AG04450 (cell line): ENCODE data around the gene PRKN. TPM values are rescaled to one million over a fixed set of nuclear protein-coding genes. Genes with fewer than 3 reads are reported as not detected.

Experiments used
- CTCF ChIA-PET: fragments of 300-600, 350-600 bp; formaldehyde crosslinking; extraction: SDS; loops from one replicate; lab custom pipeline; 2022; ENCODE audit warnings: antibody characterized with exemption, inconsistent platforms; lab: Charles Lee
- POLR2A ChIA-PET: fragments of 350-600 bp; formaldehyde crosslinking; extraction: SDS; loops from one replicate; lab custom pipeline; 2021; ENCODE audit warnings: antibody characterized with exemption, inconsistent platforms; lab: Yijun Ruan, JAX
- DNase-seq: peaks from one replicate; pipeline ENCODE4 v3.0.0-alpha.2; 2011; ENCODE audit warnings: low read depth, low spot score
- H3K27ac ChIP-seq: one replicate; pipeline ENCODE4 v1.5.1; 2012; ENCODE audit warnings: low read depth, low read length, control low read depth
- H3K27me3 ChIP-seq: one replicate; pipeline ENCODE4 v1.6.0; 2012; ENCODE audit warnings: low read length; ENCODE audit not compliant: control insufficient read depth, insufficient read depth
- H3K4me3 ChIP-seq: 2 replicates; pipeline ENCODE4 v1.5.1; 2011; ENCODE audit warnings: mild to moderate bottlenecking, low read depth, low read length, control low read depth
- H3K9me3 ChIP-seq: 2 replicates; pipeline ENCODE4 v1.5.1; 2012; ENCODE audit warnings: low read length; ENCODE audit not compliant: control insufficient read depth, insufficient read depth
- polyA plus RNA-seq: library from polyadenylated mRNA; depleted of rRNA; stranded (reverse); fragments of >200 nt; gene quantifications from 2 replicates; pipeline ENCODE4 v1.2.3, GENCODE V29; 2011
- TF ChIP-seq, protein P1 (sequence below): IDR thresholded peaks from 2 replicates; pipeline ENCODE4 v1.5.1; 2011; ENCODE audit warnings: low read depth, low read length, control low read depth, inconsistent platforms

PRKN gene
- polyA plus RNA-seq, 1 experiment, result not detected

DNA sequence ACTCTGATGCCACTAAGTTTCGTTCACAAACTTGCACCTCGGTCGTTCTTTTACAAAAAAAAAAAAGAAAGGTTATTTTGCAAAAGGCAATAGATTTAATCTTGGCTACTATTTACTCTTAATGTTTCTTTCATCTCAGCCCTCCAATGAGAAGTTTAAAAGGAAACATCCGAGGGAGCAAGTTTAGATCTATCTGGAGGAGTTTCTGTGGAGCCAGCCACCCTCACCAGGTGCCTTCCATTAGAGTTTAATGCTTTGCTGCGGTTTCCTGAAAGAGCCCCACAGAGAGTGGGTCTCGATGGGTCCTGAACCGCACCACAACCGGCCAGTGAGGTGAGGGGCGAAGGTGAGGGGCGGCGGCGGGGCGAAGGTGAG lies 632 bp downstream of the PRKN start:
- TF ChIP-seq, protein P1, sequence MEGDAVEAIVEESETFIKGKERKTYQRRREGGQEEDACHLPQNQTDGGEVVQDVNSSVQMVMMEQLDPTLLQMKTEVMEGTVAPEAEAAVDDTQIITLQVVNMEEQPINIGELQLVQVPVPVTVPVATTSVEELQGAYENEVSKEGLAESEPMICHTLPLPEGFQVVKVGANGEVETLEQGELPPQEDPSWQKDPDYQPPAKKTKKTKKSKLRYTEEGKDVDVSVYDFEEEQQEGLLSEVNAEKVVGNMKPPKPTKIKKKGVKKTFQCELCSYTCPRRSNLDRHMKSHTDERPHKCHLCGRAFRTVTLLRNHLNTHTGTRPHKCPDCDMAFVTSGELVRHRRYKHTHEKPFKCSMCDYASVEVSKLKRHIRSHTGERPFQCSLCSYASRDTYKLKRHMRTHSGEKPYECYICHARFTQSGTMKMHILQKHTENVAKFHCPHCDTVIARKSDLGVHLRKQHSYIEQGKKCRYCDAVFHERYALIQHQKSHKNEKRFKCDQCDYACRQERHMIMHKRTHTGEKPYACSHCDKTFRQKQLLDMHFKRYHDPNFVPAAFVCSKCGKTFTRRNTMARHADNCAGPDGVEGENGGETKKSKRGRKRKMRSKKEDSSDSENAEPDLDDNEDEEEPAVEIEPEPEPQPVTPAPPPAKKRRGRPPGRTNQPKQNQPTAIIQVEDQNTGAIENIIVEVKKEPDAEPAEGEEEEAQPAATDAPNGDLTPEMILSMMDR, result no peak
- H3K27ac ChIP-seq, result no peak overlapping the region
- CTCF ChIA-PET, result no interaction called here
- POLR2A ChIA-PET, result no interaction called here
- DNase-seq, result no peak
- H3K9me3 ChIP-seq, result no peaks in the 10 kb centered on the region
- peak overlapping the region; percentile 76 for H3K4me3 ChIP-seq
- no peaks in the 10 kb centered on the region for H3K27me3 ChIP-seq

DNA sequence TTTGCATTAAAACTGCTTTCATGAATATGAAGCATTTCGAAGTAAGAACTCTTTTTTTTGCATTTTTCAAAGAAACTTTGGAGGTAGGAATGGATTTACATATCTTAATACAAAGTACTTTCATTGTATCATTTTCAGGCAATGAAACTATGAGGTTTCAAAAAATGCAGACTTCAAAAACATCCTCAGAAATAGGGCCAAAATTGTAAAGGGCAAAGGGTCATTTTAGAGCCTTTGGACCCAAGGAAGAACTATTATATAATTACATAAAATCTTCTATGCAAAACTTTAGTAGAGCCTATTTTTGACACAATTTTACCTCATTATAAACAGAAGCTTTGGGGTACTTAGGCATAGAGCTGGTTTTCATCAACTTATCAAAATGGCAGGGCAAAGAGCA lies 4.9 kb downstream of the PRKN start:
- Histone ChIP-seq H3K27me3 (no peaks in the 10 kb centered on the region), H3K9me3 (no peaks in the 10 kb centered on the region; the same call in 1 of the 2 replicates), H3K27ac (no peak overlapping the region), H3K4me3 (no peak overlapping the region)
- POLR2A ChIA-PET, result no interaction called here
- TF ChIP-seq, protein P1, result no peak
- CTCF ChIA-PET, result no interaction called here
- no peak for DNase-seq

- TF ChIP-seq, protein P1, result no peak
- no peak for DNase-seq
- Histone ChIP-seq H3K4me3 (no peak overlapping the region), H3K9me3 (no peaks in the 10 kb centered on the region; the same call in 1 of the 2 replicates), H3K27me3 (no peaks in the 10 kb centered on the region), H3K27ac (no peak overlapping the region)
- CTCF ChIA-PET, result no interaction called here
- POLR2A ChIA-PET, result no interaction called here
Observed at GRCh38 chr6:162722226-162722625, 5.3 kb downstream of the PRKN start.

- ChIA-PET POLR2A (no interaction called here), CTCF (no interaction called here)
- TF ChIP-seq, protein P1, result no peak
- DNase-seq, result no peak
- Histone ChIP-seq H3K27ac (no peak overlapping the region), H3K9me3 (peaks cover 2% of the 10 kb centered on the region), H3K4me3 (no peak overlapping the region), H3K27me3 (no peaks in the 10 kb centered on the region)
Observed at GRCh38 chr6:162721404-162721687, 6.2 kb downstream of the PRKN start.

DNA sequence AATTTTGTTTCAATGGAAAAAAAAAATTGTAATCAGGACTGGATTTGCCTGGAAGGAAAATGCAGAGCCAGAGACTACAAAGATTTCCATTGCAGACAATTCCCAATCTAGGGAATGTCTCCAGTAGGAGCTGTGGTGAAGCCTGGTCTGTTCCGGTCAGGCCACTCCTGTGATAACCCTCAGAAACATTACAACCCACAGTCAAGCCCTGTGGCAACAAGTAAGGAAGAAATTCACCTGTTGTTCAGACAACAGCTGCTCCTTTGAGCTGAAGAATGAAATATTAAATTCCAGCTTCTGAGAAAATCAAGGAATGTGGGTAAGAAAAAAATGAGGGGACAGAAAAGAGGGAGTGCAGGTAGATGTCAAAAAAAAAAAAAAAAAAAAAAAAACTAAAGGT lies 8.0 kb downstream of the PRKN start:
- TF ChIP-seq, protein P1, result no peak
- H3K27me3 ChIP-seq, result no peaks in the 10 kb centered on the region
- CTCF ChIA-PET, result no interaction called here
- DNase-seq, result no peak
- POLR2A ChIA-PET, result no interaction called here
- H3K4me3 ChIP-seq, result no peak overlapping the region
- peaks cover 2% of the 10 kb centered on the region for H3K9me3 ChIP-seq
- no peak overlapping the region for H3K27ac ChIP-seq
